ENCODE measurements around the gene TSR1. TPM values are rescaled to one million over a fixed set of nuclear protein-coding genes. Genes with fewer than 3 reads are reported as not detected.
"Not testable (repeated sequence)": the region's sequence is repeated elsewhere in the genome, so short reads cannot be mapped to it uniquely, and the experiment has no call there.

Gene TSR1
- total RNA-seq, 1 donor from 2014 or later, result 36.4 TPM

DNA sequence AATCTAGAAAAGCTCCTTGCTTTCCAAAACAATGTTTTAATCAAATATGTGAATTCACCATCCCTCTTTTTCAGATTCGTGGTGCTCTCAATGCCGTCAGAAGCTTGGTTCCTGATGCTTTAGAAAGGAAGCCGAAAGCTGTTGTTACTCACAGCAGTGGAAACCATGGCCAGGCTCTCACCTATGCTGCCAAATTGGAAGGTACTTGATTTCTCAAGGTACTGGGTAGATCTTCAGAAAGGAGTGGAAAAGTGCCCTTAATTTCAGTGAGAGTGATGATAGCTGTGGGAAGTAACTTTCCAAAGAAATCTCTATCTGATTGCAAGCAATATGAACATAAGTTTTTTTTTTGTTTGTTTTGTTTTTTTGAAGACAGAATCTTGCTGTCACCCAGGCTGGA, 18.5 kb downstream of the TSR1 start:
- Mint-ChIP-seq H3K27ac (ENCODE audit: unreplicated experiment) (no peak overlapping the region), H3K4me1 (ENCODE audit: low read depth, unreplicated experiment) (no peaks in the 10 kb centered on the region), H3K4me3 (ENCODE audit: unreplicated experiment) (no peak overlapping the region), H3K27me3 (ENCODE audit: low read depth, unreplicated experiment) (no peaks in the 10 kb centered on the region), H3K9me3 (ENCODE audit: unreplicated experiment) (no peaks in the 10 kb centered on the region), H3K36me3 (ENCODE audit: low read depth, unreplicated experiment) (peaks cover 9% of the 10 kb centered on the region)
- H2AFZ ChIP-seq (ENCODE audit: low read depth, low read length), result no peak overlapping the region
- no peak overlapping the region for H3K9ac ChIP-seq (ENCODE audit: low read length)
- FAIRE-seq, result no peak
- H3K4me3 ChIP-seq (ENCODE audit: insufficient read depth, low read depth, low read length), result no peak overlapping the region
- no peaks in the 10 kb centered on the region for H4K20me1 ChIP-seq (ENCODE audit: insufficient read depth, low read length)
- TF ChIP-seq, protein P1, sequence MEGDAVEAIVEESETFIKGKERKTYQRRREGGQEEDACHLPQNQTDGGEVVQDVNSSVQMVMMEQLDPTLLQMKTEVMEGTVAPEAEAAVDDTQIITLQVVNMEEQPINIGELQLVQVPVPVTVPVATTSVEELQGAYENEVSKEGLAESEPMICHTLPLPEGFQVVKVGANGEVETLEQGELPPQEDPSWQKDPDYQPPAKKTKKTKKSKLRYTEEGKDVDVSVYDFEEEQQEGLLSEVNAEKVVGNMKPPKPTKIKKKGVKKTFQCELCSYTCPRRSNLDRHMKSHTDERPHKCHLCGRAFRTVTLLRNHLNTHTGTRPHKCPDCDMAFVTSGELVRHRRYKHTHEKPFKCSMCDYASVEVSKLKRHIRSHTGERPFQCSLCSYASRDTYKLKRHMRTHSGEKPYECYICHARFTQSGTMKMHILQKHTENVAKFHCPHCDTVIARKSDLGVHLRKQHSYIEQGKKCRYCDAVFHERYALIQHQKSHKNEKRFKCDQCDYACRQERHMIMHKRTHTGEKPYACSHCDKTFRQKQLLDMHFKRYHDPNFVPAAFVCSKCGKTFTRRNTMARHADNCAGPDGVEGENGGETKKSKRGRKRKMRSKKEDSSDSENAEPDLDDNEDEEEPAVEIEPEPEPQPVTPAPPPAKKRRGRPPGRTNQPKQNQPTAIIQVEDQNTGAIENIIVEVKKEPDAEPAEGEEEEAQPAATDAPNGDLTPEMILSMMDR (IDR thresholded peaks at IDR 0.05; ENCODE audit: insufficient read depth, low read depth, low read length), result no peak
- TF ChIP-seq EZH2 (IDR thresholded peaks at IDR 0.05; ENCODE audit: insufficient read depth, low read length), result no peak
- no peak overlapping the region for H3K4me2 ChIP-seq (ENCODE audit: low read length)
- no peak for DNase-seq (ENCODE audit: low read depth)
- no peaks in the 10 kb centered on the region for H3K79me2 ChIP-seq (ENCODE audit: insufficient read depth, low read length)
- no peaks in the 10 kb centered on the region for H3K9me3 ChIP-seq (ENCODE audit: insufficient read depth, low read depth, low read length)
- H3K27me3 ChIP-seq (ENCODE audit: insufficient read depth, low read length), result no peaks in the 10 kb centered on the region
- H3K27ac ChIP-seq (ENCODE audit: low read depth, low read length), result no peak overlapping the region
- peaks cover 4% of the 10 kb centered on the region for H3K36me3 ChIP-seq (ENCODE audit: insufficient read depth, low read length)
- H3K4me1 ChIP-seq (ENCODE audit: insufficient read depth, low read length), result no peaks in the 10 kb centered on the region

DNA sequence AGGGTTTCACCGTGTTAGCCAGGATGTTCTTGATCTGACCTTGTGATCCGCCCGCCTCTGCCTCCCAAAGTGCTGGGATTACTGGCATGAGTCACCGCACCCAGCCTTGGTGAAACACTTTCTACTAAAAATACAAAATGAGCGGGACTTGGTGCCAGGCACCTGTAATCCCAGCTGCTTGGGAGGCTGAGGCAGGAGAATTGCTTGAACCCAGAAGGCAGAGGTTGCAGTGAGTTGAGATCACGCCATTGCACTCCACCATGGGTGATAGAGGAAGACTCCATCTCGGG, 19.4 kb downstream of the TSR1 start:
- not testable (repeated sequence) for H3K79me2 ChIP-seq (ENCODE audit: insufficient read depth, low read length); H3K27ac Mint-ChIP-seq (ENCODE audit: unreplicated experiment); H2AFZ ChIP-seq (ENCODE audit: low read depth, low read length); H3K4me2 ChIP-seq (ENCODE audit: low read length); DNase-seq (ENCODE audit: low read depth); H3K4me3 Mint-ChIP-seq (ENCODE audit: unreplicated experiment); H3K9ac ChIP-seq (ENCODE audit: low read length); H3K36me3 Mint-ChIP-seq (ENCODE audit: low read depth, unreplicated experiment); H4K20me1 ChIP-seq (ENCODE audit: insufficient read depth, low read length); H3K27me3 ChIP-seq (ENCODE audit: insufficient read depth, low read length); H3K27ac ChIP-seq (ENCODE audit: low read depth, low read length); H3K9me3 ChIP-seq (ENCODE audit: insufficient read depth, low read depth, low read length); H3K27me3 Mint-ChIP-seq (ENCODE audit: low read depth, unreplicated experiment); H3K4me3 ChIP-seq (ENCODE audit: insufficient read depth, low read depth, low read length); H3K36me3 ChIP-seq (ENCODE audit: insufficient read depth, low read length); H3K4me1 Mint-ChIP-seq (ENCODE audit: low read depth, unreplicated experiment); H3K9me3 Mint-ChIP-seq (ENCODE audit: unreplicated experiment); H3K4me1 ChIP-seq (ENCODE audit: insufficient read depth, low read length); FAIRE-seq

DNA sequence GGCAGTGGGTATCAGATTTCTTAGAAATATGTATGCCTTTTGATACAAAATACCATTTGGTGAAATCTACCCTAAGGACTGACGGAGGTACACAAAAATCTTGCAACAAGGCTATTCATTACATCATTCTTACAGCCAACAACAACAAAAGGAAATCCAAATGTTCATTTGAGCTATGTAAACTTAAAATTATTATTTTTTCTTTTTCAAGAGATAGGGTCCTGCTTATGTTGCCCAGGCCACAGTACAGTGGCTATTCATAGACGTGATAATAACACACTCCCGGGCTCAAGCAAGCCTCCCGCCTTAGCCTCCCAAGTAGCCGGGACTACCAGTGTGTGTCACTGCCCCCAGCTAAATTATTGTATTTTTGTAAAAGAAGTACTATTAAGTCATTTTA, 23.5 kb downstream of the TSR1 start:
- no peaks in the 10 kb centered on the region for H3K4me1 Mint-ChIP-seq (ENCODE audit: low read depth, unreplicated experiment)
- H3K27ac ChIP-seq (ENCODE audit: low read depth, low read length), result no peak overlapping the region
- H3K4me1 ChIP-seq (ENCODE audit: insufficient read depth, low read length), result no peaks in the 10 kb centered on the region
- no peaks in the 10 kb centered on the region for H3K36me3 ChIP-seq (ENCODE audit: insufficient read depth, low read length)
- H3K36me3 Mint-ChIP-seq (ENCODE audit: low read depth, unreplicated experiment), result peaks cover under 1% of the 10 kb centered on the region
- no peak overlapping the region for H3K9ac ChIP-seq (ENCODE audit: low read length)
- H4K20me1 ChIP-seq (ENCODE audit: insufficient read depth, low read length), result no peaks in the 10 kb centered on the region
- FAIRE-seq (no peak), DNase-seq (ENCODE audit: low read depth) (no peak)
- no peaks in the 10 kb centered on the region for H3K27me3 Mint-ChIP-seq (ENCODE audit: low read depth, unreplicated experiment)
- no peaks in the 10 kb centered on the region for H3K27me3 ChIP-seq (ENCODE audit: insufficient read depth, low read length)
- H2AFZ ChIP-seq (ENCODE audit: low read depth, low read length), result no peak overlapping the region
- no peak overlapping the region for H3K4me3 Mint-ChIP-seq (ENCODE audit: unreplicated experiment)
- no peaks in the 10 kb centered on the region for H3K79me2 ChIP-seq (ENCODE audit: insufficient read depth, low read length)
- no peaks in the 10 kb centered on the region for H3K9me3 ChIP-seq (ENCODE audit: insufficient read depth, low read depth, low read length)
- no peak overlapping the region for H3K4me3 ChIP-seq (ENCODE audit: insufficient read depth, low read depth, low read length)
- H3K4me2 ChIP-seq (ENCODE audit: low read length), result no peak overlapping the region
- no peak overlapping the region for H3K27ac Mint-ChIP-seq (ENCODE audit: unreplicated experiment)
- H3K9me3 Mint-ChIP-seq (ENCODE audit: unreplicated experiment), result no peaks in the 10 kb centered on the region
- TF ChIP-seq, protein P1 (IDR thresholded peaks at IDR 0.05; ENCODE audit: insufficient read depth, low read depth, low read length), result no peak
- no peak for TF ChIP-seq EZH2 (IDR thresholded peaks at IDR 0.05; ENCODE audit: insufficient read depth, low read length)
